ENCODE measurements around the gene ASXL2.

ASXL2 gene

GRCh38 chr2:25842155-25842554 is 36.1 kb downstream of the ASXL2 start:
- no peaks in the 10 kb centered on the region for H4K20me1 ChIP-seq (ENCODE audit: insufficient read depth, low read length)
- H3K9ac ChIP-seq (ENCODE audit: low read length) = no peak overlapping the region
- TF ChIP-seq EZH2phosphoT487 (IDR thresholded peaks at IDR 0.05; ENCODE audit: low read depth) (no peak), CTCF (IDR thresholded peaks at IDR 0.05; ENCODE audit: low read depth, low read length) (no peak)
- no peaks in the 10 kb centered on the region for H3K9me3 ChIP-seq (ENCODE audit: insufficient read depth, low read length)
- peaks cover 12% of the 10 kb centered on the region for H3K79me2 ChIP-seq (ENCODE audit: low read length)
- no peak overlapping the region for H3K4me2 ChIP-seq (ENCODE audit: low read length)
- no peaks in the 10 kb centered on the region for H3K27me3 ChIP-seq (ENCODE audit: low read depth, low read length)
- H3K4me3 ChIP-seq (ENCODE audit: low read length) = no peak overlapping the region
- peaks cover 2% of the 10 kb centered on the region for H3K36me3 ChIP-seq (replicated peaks; ENCODE audit: low read depth, low read length)
- H3K4me1 ChIP-seq (ENCODE audit: low read length) = no peaks in the 10 kb centered on the region
- H2AFZ ChIP-seq (ENCODE audit: low read depth, low read length) = no peak overlapping the region
- no peak overlapping the region for H3K27ac ChIP-seq (ENCODE audit: low read length)

DNA sequence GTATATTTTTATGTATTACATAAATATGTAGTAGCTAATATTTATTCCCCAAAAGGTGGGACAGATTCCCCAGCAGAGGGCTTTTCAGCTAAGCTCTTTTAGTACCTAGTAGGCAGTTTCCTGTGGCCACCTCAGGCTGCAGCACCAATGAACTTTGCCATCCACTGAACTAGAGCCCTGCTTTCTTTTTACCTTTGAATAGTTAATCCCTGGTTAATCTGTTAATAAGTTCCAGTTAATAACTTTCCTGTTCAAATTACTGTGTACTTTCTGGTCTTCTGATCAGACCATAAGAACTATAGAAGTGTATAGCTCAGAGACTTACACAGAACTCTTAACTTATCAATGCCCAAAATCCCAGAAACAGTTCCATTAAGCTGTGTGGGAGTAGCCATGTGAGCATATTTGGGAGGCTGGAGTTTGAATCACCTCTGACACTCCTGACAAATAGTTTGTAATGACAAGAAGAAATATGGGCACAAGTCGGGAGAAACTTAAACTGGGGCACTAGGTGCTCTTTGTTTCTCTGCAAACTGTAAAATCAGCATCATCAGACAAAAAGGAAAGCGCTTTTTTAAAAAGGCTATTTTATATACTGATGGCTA is 40.0 kb downstream of the ASXL2 start:
- Histone ChIP-seq H3K27ac (ENCODE audit: low read length) (no peak overlapping the region), H3K4me3 (ENCODE audit: low read length) (no peak overlapping the region), H3K27me3 (ENCODE audit: low read depth, low read length) (no peaks in the 10 kb centered on the region), H4K20me1 (ENCODE audit: insufficient read depth, low read length) (no peaks in the 10 kb centered on the region), H3K9ac (ENCODE audit: low read length) (no peak overlapping the region), H3K4me1 (ENCODE audit: low read length) (no peaks in the 10 kb centered on the region), H3K4me2 (ENCODE audit: low read length) (no peak overlapping the region), H3K36me3 (replicated peaks; ENCODE audit: low read depth, low read length) (peaks cover 4% of the 10 kb centered on the region), H2AFZ (ENCODE audit: low read depth, low read length) (no peak overlapping the region), H3K79me2 (ENCODE audit: low read length) (no peaks in the 10 kb centered on the region), H3K9me3 (ENCODE audit: insufficient read depth, low read length) (no peaks in the 10 kb centered on the region)
- TF ChIP-seq CTCF (IDR thresholded peaks at IDR 0.05; ENCODE audit: low read depth, low read length) (no peak), EZH2phosphoT487 (IDR thresholded peaks at IDR 0.05; ENCODE audit: low read depth) (no peak)

DNA sequence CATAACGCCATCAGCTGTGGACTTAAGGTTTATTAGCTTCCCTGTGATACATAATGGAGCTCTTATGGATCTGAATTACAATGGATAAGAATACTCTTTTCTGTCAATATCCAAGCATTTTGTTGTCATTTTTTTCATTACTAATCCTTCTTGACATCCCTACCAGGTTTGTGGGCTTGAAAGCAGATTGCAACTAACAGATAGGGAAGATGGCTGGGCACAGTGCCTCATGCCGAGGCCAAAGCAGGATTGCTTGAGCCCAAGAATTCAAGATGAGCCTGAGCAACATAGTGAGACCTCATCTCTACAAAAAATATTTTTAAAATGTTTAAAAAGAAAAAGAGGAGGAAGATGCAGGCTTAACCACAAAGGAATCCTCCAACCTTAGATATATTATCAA is 42.4 kb downstream of the ASXL2 start:
- Histone ChIP-seq H4K20me1 (ENCODE audit: insufficient read depth, low read length) (no peaks in the 10 kb centered on the region), H2AFZ (ENCODE audit: low read depth, low read length) (no peak overlapping the region), H3K4me2 (ENCODE audit: low read length) (no peak overlapping the region), H3K79me2 (ENCODE audit: low read length) (no peaks in the 10 kb centered on the region; the same call in 1 of the 2 replicates), H3K4me3 (ENCODE audit: low read length) (no peak overlapping the region), H3K27ac (ENCODE audit: low read length) (no peak overlapping the region), H3K27me3 (ENCODE audit: low read depth, low read length) (no peaks in the 10 kb centered on the region), H3K9ac (ENCODE audit: low read length) (no peak overlapping the region), H3K36me3 (replicated peaks; ENCODE audit: low read depth, low read length) (peaks cover 21% of the 10 kb centered on the region), H3K4me1 (ENCODE audit: low read length) (no peaks in the 10 kb centered on the region), H3K9me3 (ENCODE audit: insufficient read depth, low read length) (no peaks in the 10 kb centered on the region)
- TF ChIP-seq EZH2phosphoT487 (IDR thresholded peaks at IDR 0.05; ENCODE audit: low read depth) = no peak
- no peak for TF ChIP-seq CTCF (IDR thresholded peaks at IDR 0.05; ENCODE audit: low read depth, low read length)

DNA sequence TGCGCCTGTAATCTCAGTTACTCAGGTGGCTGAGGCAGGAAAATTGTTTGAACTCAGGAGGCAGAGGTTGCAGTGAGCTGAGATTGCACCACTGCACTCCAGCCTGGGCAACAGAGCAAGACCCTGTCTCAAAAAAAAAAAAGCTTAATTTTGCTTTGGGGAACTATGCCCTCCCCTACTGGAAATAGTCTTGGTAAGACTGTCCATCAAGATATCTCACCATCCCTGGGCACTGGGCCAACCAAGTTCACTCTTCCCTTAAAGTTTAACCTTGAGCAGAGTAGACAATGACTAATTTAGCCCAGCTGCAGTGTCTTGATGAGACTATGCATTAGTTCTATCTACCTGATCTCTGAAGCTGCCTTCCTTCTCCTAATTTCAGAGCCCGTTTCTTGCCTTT is 44.7 kb downstream of the ASXL2 start:
- no peaks in the 10 kb centered on the region for H4K20me1 ChIP-seq (ENCODE audit: insufficient read depth, low read length)
- no peak for TF ChIP-seq EZH2phosphoT487 (IDR thresholded peaks at IDR 0.05; ENCODE audit: low read depth)
- no peak for TF ChIP-seq CTCF (IDR thresholded peaks at IDR 0.05; ENCODE audit: low read depth, low read length)
- no peaks in the 10 kb centered on the region; the same call in 1 of the 2 replicates for H3K79me2 ChIP-seq (ENCODE audit: low read length)

More for the DNA sequence above, 44.7 kb downstream of the ASXL2 start:
- Histone ChIP-seq H3K4me3 (ENCODE audit: low read length) (no peak overlapping the region), H3K9ac (ENCODE audit: low read length) (no peak overlapping the region), H3K36me3 (replicated peaks; ENCODE audit: low read depth, low read length) (peaks cover 21% of the 10 kb centered on the region), H3K4me2 (ENCODE audit: low read length) (no peak overlapping the region), H2AFZ (ENCODE audit: low read depth, low read length) (no peak overlapping the region), H3K27me3 (ENCODE audit: low read depth, low read length) (no peaks in the 10 kb centered on the region), H3K9me3 (ENCODE audit: insufficient read depth, low read length) (no peaks in the 10 kb centered on the region), H3K27ac (ENCODE audit: low read length) (no peak overlapping the region), H3K4me1 (ENCODE audit: low read length) (no peaks in the 10 kb centered on the region)
